OCI-LY7 (cell line): Measurements from ENCODE around the gene MPLKIP. TPM values are rescaled to one million over a fixed set of nuclear protein-coding genes. Genes with fewer than 3 reads are reported as not detected.

Experiments used
- BruUV-seq: library from RNA; stranded (reverse); fragments of 400-500 nt; replicated peaks from 2 replicates; lab custom pipeline; 2021; lab: Mats Ljungman, UMichigan
- CTCF ChIA-PET: fragments of 300-600 bp; sonication (Branson Sonifier 250); formaldehyde crosslinking; loops from one replicate; lab custom pipeline; 2022; ENCODE audit warnings: antibody characterized with exemption; ENCODE audit not compliant: unreplicated experiment; lab: Charles Lee
- POLR2A ChIA-PET: fragments of 300-600 bp; sonication (Branson Sonifier 250); formaldehyde crosslinking; loops from one replicate; lab custom pipeline; 2022; ENCODE audit warnings: antibody characterized with exemption; lab: Charles Lee
- DNase-seq: peaks from one replicate; pipeline ENCODE4 v3.0.0-alpha.2; 2015; ENCODE audit warnings: low spot score
- H2AFZ ChIP-seq: fragments of 200-600 bp; sonication (generic), shearing (Covaris generic); 2 replicates; pipeline ENCODE4 v1.6.1; 2014; ENCODE audit warnings: mild to moderate bottlenecking, antibody characterized with exemption, low read length, moderate library complexity
- H3K27ac ChIP-seq: fragments of 200-600 bp; sonication (generic); 2 replicates; pipeline ENCODE4 v1.5.1; 2014; ENCODE audit warnings: mixed run types, low read depth, mild to moderate bottlenecking, moderate library complexity, low read length, inconsistent platforms; ENCODE audit not compliant: poor library complexity, severe bottlenecking
- H3K36me3 ChIP-seq: fragments of 200-600 bp; sonication (generic); 2 replicates; pipeline ENCODE4 v1.6.1; 2014; ENCODE audit warnings: mild to moderate bottlenecking, antibody characterized with exemption, low read length, moderate library complexity, mixed read lengths; ENCODE audit not compliant: insufficient read depth
- H3K4me1 ChIP-seq: fragments of 200-600 bp; sonication (generic); 2 replicates; pipeline ENCODE4 v1.5.1; 2014; ENCODE audit warnings: mild to moderate bottlenecking, low read length; ENCODE audit not compliant: insufficient read depth, poor library complexity, severe bottlenecking
- H3K4me2 ChIP-seq: fragments of 200-600 bp; sonication (generic); 2 replicates; pipeline ENCODE4 v1.6.1; 2014; ENCODE audit warnings: mild to moderate bottlenecking, low read length
- H3K4me3 ChIP-seq: fragments of 200-600 bp; sonication (generic); 2 replicates; pipeline ENCODE4 v1.5.1; 2014; ENCODE audit warnings: mild to moderate bottlenecking, low read depth, low read length; ENCODE audit not compliant: poor library complexity, severe bottlenecking
- H3K79me2 ChIP-seq: fragments of 200-600 bp; sonication (generic); 2 replicates; pipeline ENCODE4 v1.6.1; 2016; ENCODE audit warnings: low read depth, mild to moderate bottlenecking, low read length, moderate library complexity, mixed read lengths; ENCODE audit not compliant: insufficient read depth
- H3K9me2 ChIP-seq: fragments of 200-600 bp; sonication (generic); 2 replicates; pipeline ENCODE4 v1.6.1; 2016; ENCODE audit warnings: mild to moderate bottlenecking, low read length, mixed read lengths; ENCODE audit not compliant: insufficient read depth
- H3K9me3 ChIP-seq: fragments of 200-600 bp; sonication (generic); 2 replicates; pipeline ENCODE4 v1.6.1; 2014; ENCODE audit warnings: mild to moderate bottlenecking, mixed run types, low read length, mixed read lengths
- H4K20me1 ChIP-seq: fragments of 200-600 bp; sonication (generic); 2 replicates; pipeline ENCODE4 v1.6.1; 2014; ENCODE audit warnings: mild to moderate bottlenecking, antibody characterized with exemption, low read length, moderate library complexity, mixed read lengths; ENCODE audit not compliant: insufficient read depth
- EZH2phosphoT487 ChIP-seq: fragments of 200-600 bp; sonication (generic); IDR thresholded peaks from 2 replicates; pipeline ENCODE4 v1.6.1; 2018; ENCODE audit warnings: low read depth, borderline replicate concordance, mild to moderate bottlenecking, mixed run types, antibody characterized with exemption, low read length, moderate library complexity, mixed read lengths
- intact Hi-C: fragments of 100-400 bp; cut with micrococcal nuclease; formaldehyde crosslinking; loops from one replicate; pipeline ENCODE4 v1.10.0; 2022; ENCODE audit not compliant: unreplicated experiment
- total RNA-seq, 2 experiments: library from RNA; depleted of rRNA in 1 of 2; stranded (reverse); fragments of >200 nt in 1 of 2; shearing (Covaris generic) in 1 of 2; gene quantifications; 2 replicates each; pipeline ENCODE4 v1.2.3, GENCODE V29; 2014 to 2022
- TF ChIP-seq, protein P1 (sequence below): fragments of 200-600 bp; sonication (generic); conservative IDR thresholded peaks from 2 replicates; pipeline ENCODE4 v1.5.1; 2014; ENCODE audit warnings: mild to moderate bottlenecking, antibody characterized with exemption, low read length, moderate library complexity, mixed read lengths

MPLKIP gene
- total RNA-seq, 2 experiments from 2014 or later = 44.1 to 46.3 TPM

DNA sequence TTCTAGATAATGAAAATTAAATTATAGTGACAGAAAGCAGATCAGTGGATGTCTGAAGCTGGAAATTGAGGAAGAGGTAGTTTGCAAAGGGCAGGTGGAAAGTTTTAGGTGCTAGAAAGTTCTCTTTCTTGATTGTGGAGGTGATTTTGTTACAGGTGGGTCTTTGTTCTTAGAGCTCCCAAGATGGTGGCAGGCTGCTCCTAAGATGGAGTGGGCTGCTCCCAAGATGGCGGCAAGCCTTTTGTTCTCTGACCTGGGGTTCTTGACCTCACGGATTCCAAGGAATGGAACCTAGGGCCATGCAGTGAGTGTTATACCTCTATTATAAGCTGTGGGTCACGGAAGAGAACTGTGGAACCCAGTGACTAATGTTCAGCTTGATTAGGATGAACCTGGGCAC lies 32.9 kb upstream of the MPLKIP start:
- no peak overlapping the region for H2AFZ ChIP-seq
- H3K79me2 ChIP-seq = no peaks in the 10 kb centered on the region
- no peak overlapping the region for H3K4me2 ChIP-seq
- H3K4me3 ChIP-seq = no peak overlapping the region
- no peaks in the 10 kb centered on the region for H3K36me3 ChIP-seq
- intact Hi-C loops = no loop called here
- ChIA-PET CTCF (no interaction called here), POLR2A (interaction anchor here (1.3 kb wide), 1 partner anchor 11 kb away, joined by 5 read pairs; no protein-coding TSS in a partner anchor)
- H3K9me3 ChIP-seq = no peaks in the 10 kb centered on the region
- H3K4me1 ChIP-seq = no peaks in the 10 kb centered on the region
- no peak for DNase-seq
- no peak overlapping the region for H3K27ac ChIP-seq
- no peaks in the 10 kb centered on the region for H4K20me1 ChIP-seq
- no TSS peak for BruUV-seq
- TF ChIP-seq, protein P1, sequence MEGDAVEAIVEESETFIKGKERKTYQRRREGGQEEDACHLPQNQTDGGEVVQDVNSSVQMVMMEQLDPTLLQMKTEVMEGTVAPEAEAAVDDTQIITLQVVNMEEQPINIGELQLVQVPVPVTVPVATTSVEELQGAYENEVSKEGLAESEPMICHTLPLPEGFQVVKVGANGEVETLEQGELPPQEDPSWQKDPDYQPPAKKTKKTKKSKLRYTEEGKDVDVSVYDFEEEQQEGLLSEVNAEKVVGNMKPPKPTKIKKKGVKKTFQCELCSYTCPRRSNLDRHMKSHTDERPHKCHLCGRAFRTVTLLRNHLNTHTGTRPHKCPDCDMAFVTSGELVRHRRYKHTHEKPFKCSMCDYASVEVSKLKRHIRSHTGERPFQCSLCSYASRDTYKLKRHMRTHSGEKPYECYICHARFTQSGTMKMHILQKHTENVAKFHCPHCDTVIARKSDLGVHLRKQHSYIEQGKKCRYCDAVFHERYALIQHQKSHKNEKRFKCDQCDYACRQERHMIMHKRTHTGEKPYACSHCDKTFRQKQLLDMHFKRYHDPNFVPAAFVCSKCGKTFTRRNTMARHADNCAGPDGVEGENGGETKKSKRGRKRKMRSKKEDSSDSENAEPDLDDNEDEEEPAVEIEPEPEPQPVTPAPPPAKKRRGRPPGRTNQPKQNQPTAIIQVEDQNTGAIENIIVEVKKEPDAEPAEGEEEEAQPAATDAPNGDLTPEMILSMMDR = no peak
- no peak for TF ChIP-seq EZH2phosphoT487
- no peaks in the 10 kb centered on the region for H3K9me2 ChIP-seq

DNA sequence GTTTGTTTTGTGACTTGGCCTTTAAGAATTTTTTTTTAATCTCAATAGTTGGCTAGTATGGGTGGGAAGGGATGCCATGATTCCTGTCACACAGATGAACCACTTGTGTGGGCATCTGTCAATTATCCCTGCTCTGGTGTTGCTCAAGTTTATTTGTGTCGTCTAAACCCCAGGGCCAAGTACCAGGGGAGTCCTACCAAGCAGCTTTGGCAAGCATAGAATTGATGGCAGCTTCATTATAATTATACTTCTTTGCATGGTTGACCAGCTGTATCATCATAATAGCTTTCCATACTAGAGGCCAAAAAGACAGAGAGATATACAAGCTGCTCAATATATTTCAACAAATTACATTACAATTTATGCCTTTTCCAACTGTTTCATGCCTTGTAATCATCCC lies 30.8 kb upstream of the MPLKIP start:
- POLR2A ChIA-PET = no interaction called here
- no peak for DNase-seq
- Histone ChIP-seq H3K79me2 (no peaks in the 10 kb centered on the region), H3K4me1 (no peaks in the 10 kb centered on the region), H3K9me3 (no peaks in the 10 kb centered on the region), H3K36me3 (no peaks in the 10 kb centered on the region), H3K4me2 (no peak overlapping the region), H3K9me2 (no peaks in the 10 kb centered on the region), H4K20me1 (no peaks in the 10 kb centered on the region), H2AFZ (no peak overlapping the region), H3K27ac (no peak overlapping the region), H3K4me3 (no peak overlapping the region)
- CTCF ChIA-PET = no interaction called here
- TF ChIP-seq, protein P1 = no peak
- TF ChIP-seq EZH2phosphoT487 = no peak
- intact Hi-C loops = no loop called here
- no TSS peak for BruUV-seq

GRCh38 chr7:40162516-40162915 lies 28.1 kb upstream of the MPLKIP start:
- Histone ChIP-seq H3K9me2 (no peaks in the 10 kb centered on the region), H3K36me3 (no peaks in the 10 kb centered on the region), H3K4me1 (no peaks in the 10 kb centered on the region), H3K79me2 (no peaks in the 10 kb centered on the region), H4K20me1 (no peaks in the 10 kb centered on the region), H3K4me3 (no peak overlapping the region), H2AFZ (no peak overlapping the region), H3K9me3 (no peaks in the 10 kb centered on the region), H3K4me2 (no peak overlapping the region), H3K27ac (no peak overlapping the region)
- DNase-seq = no peak
- no TSS peak for BruUV-seq
- intact Hi-C loops = no loop called here
- TF ChIP-seq, protein P1 = no peak
- TF ChIP-seq EZH2phosphoT487 = no peak
- CTCF ChIA-PET = no interaction called here
- POLR2A ChIA-PET = interaction anchor here (0.9 kb wide), 1 partner anchor 355 kb away, joined by 3 read pairs; no protein-coding TSS in a partner anchor
